C4-2B (cell line): Measurements from ENCODE around the gene CHMP4A.

ENCODE experiments used
- H3K27ac ChIP-seq: fragments of 450-650 bp; 2 replicates; pipeline ENCODE4 v1.5.1; 2017
- ZFX ChIP-seq: fragments of 450-650 bp; IDR thresholded peaks from 2 replicates; pipeline ENCODE4 v1.6.1; 2017
- TF ChIP-seq, protein P1 (sequence below): fragments of 450-650 bp; conservative IDR thresholded peaks from 2 replicates; pipeline ENCODE4 v1.5.1; 2017; ENCODE audit warnings: mild to moderate bottlenecking

The CHMP4A gene

DNA sequence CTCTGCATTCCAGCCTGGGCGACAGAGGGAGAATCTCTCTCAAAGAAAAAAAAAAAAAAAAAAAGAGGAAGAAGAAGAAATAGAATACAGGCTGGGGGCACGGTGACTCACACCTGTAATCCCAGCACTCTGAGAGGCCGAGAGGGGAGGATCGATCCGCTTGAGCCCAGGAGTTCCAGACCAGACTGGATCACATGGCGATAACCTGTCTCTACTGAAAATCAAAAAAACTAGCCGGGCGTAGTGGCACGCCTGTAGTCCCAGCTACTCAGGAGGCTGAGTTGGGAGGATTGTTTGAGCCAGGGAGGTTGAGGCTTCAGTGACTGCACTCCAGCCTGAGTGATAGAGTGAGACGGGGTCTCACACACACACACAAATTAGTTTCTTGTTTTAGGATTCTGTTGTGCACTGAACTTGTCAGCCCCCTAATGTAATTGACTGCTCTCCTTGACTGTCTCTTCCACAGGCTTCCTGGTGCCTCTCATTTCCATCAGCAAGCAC lies 30.1 kb upstream of the CHMP4A start:
- H3K27ac ChIP-seq, result peak overlapping the region; percentile 79
- TF ChIP-seq, protein P1, sequence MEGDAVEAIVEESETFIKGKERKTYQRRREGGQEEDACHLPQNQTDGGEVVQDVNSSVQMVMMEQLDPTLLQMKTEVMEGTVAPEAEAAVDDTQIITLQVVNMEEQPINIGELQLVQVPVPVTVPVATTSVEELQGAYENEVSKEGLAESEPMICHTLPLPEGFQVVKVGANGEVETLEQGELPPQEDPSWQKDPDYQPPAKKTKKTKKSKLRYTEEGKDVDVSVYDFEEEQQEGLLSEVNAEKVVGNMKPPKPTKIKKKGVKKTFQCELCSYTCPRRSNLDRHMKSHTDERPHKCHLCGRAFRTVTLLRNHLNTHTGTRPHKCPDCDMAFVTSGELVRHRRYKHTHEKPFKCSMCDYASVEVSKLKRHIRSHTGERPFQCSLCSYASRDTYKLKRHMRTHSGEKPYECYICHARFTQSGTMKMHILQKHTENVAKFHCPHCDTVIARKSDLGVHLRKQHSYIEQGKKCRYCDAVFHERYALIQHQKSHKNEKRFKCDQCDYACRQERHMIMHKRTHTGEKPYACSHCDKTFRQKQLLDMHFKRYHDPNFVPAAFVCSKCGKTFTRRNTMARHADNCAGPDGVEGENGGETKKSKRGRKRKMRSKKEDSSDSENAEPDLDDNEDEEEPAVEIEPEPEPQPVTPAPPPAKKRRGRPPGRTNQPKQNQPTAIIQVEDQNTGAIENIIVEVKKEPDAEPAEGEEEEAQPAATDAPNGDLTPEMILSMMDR, result no peak
- TF ChIP-seq ZFX, result no peak

GRCh38 chr14:24241829-24242443 lies 28.6 kb upstream of the CHMP4A start:
- no peak for TF ChIP-seq ZFX
- TF ChIP-seq, protein P1, result no peak
- H3K27ac ChIP-seq, result peak overlapping the region; percentile 79

DNA sequence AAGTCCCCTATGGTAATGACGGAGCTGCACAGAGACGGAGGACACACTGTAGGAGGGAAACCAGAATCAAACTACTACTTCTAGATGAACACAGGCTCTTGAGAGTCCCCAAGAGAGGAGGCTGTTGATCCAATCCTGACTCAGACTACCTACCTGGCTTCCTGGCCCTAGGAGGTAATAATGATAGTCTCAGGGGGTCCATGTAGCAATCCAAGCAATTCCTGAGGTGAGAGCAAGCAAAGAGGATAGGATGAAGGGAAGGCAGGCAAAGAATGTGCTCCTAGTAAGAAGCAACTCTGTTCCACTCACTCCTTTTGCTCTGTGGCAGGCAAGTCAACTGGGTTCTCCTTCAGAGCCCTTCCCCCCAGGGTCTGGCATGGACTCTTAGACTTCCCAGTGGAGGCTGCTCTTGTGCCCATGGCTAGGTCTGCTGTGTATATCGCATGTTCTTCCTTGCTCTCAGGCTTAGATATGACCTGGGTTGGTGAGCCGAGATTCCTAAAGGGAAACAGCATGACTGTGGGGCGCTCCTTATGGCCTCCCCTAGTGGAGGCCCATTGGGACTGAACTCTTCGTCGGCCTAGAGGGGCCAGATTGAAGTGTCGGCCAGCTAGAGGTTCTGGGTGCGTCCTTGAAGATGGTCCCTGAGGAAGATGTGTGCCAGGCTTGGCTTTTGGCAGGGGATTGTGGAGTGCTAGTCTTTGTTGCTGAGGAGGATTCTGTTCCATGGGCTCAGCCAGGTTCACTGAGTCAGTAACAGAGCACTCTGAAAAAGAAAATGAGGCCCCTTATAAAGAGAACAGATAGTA lies 27.0 kb upstream of the CHMP4A start:
- H3K27ac ChIP-seq, result no peak overlapping the region
- TF ChIP-seq, protein P1, result no peak
- TF ChIP-seq ZFX, result no peak

GRCh38 chr14:24238527-24239037 lies 25.3 kb upstream of the CHMP4A start:
- H3K27ac ChIP-seq, result no peak overlapping the region
- TF ChIP-seq ZFX, result no peak
- TF ChIP-seq, protein P1, result no peak

GRCh38 chr14:24238123-24238522 lies 24.8 kb upstream of the CHMP4A start:
- H3K27ac ChIP-seq, result no peak overlapping the region
- no peak for TF ChIP-seq ZFX
- TF ChIP-seq, protein P1, result no peak

DNA sequence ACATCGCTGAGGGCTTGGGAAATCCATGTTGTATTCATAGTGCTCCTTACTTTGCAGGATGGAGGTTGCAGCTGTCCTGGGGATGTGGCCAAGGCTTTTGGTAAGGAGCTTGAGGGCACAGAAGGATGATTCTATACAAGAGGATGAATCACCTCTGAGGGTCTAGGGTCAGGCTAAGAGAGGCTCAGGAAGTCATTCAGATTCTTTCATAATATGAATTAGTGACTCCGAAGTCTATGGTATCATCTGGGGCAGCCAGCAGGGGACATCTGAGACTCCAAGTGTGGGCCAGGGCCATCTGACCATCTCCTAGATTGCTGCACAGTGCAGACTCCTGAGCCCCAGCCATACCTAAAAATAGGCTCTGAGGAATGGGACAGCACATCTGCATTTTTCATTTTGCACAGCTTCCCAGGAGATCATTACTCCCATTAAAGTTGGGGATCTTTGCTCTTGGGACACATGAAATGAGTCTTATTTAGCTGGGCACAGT lies 24.2 kb upstream of the CHMP4A start:
- no peak overlapping the region for H3K27ac ChIP-seq
- TF ChIP-seq, protein P1, result no peak
- no peak for TF ChIP-seq ZFX
